HEK293 (cell line): ENCODE measurements around the gene LTBP1.

Experiments used
- CTCF ChIA-PET: fragments of 350-600 bp; formaldehyde crosslinking; extraction: SDS; loops from one replicate; lab custom pipeline; 2021; ENCODE audit warnings: antibody characterized with exemption; lab: Yijun Ruan, JAX
- POLR2A ChIA-PET: fragments of 300-600 bp; formaldehyde crosslinking; extraction: SDS; loops from one replicate; lab custom pipeline; 2020; ENCODE audit warnings: antibody characterized with exemption, inconsistent platforms; lab: Yijun Ruan, JAX
- H3K27ac ChIP-seq: fragments of 200-500 bp; sonication (Bioruptor generic); 2 replicates; pipeline ENCODE4 v1.5.1; 2014; ENCODE audit warnings: low read depth, low read length, control low read depth, inconsistent platforms; ENCODE audit errors: extremely low read depth
- H3K36me3 ChIP-seq, 2 experiments: fragments of 200-500 bp in 1 of 2; sonication (Bioruptor generic) in 1 of 2; 1 replicate in 1 of 2; 2 replicates in 1 of 2; pipeline ENCODE4 v1.5.1; 2014 to 2017; ENCODE audit warnings: inconsistent platforms in 2 of 2, low read length in 2 of 2; ENCODE audit not compliant: control insufficient read depth in 2 of 2, insufficient read depth in 1 of 2
- H3K4me1 ChIP-seq: fragments of 200-500 bp; sonication (Bioruptor generic); 2 replicates; pipeline ENCODE4 v1.5.1; 2014; ENCODE audit warnings: mild to moderate bottlenecking, low read length, inconsistent platforms; ENCODE audit not compliant: control insufficient read depth, insufficient read depth
- H3K4me3 ChIP-seq: 2 replicates; pipeline ENCODE4 v1.5.1; 2011; ENCODE audit warnings: low read depth, mild to moderate bottlenecking, control low read depth, low read length, moderate library complexity
- H3K9me3 ChIP-seq: fragments of 200-500 bp; sonication (Bioruptor generic); 2 replicates; pipeline ENCODE4 v1.5.1; 2014; ENCODE audit warnings: low read depth, low read length, inconsistent platforms; ENCODE audit not compliant: control insufficient read depth, insufficient read depth
- AEBP2 ChIP-seq: fragments of 450-650 bp; formaldehyde crosslinking; IDR thresholded peaks from 2 replicates; pipeline ENCODE4 v1.5.1; 2016; ENCODE audit warnings: missing biosample characterization, missing genetic modification characterization, borderline replicate concordance
- BCL11B ChIP-seq: fragments of 450-650 bp; formaldehyde crosslinking; IDR thresholded peaks from 2 replicates; pipeline ENCODE4 v1.5.1; 2016; ENCODE audit warnings: low read depth, missing biosample characterization, missing genetic modification characterization
- FEZF1 ChIP-seq: fragments of 450-650 bp; formaldehyde crosslinking; IDR thresholded peaks from 2 replicates; pipeline ENCODE4 v1.5.1; 2016; ENCODE audit warnings: missing biosample characterization, missing genetic modification characterization
- GLIS2 ChIP-seq: fragments of 450-650 bp; formaldehyde crosslinking; IDR thresholded peaks from 2 replicates; pipeline ENCODE4 v1.5.1; 2016; ENCODE audit warnings: missing biosample characterization, missing genetic modification characterization
- IKZF3 ChIP-seq: fragments of 450-650 bp; IDR thresholded peaks from 2 replicates; pipeline ENCODE4 v1.5.0; 2018; ENCODE audit warnings: missing biosample characterization, mild to moderate bottlenecking, missing genetic modification characterization, moderate library complexity
- KLF17 ChIP-seq: fragments of 450-650 bp; formaldehyde crosslinking; IDR thresholded peaks from 2 replicates; pipeline ENCODE4 v1.5.1; 2016; ENCODE audit warnings: missing biosample characterization, missing genetic modification characterization
- MYNN ChIP-seq: fragments of 450-650 bp; formaldehyde crosslinking; IDR thresholded peaks from 2 replicates; pipeline ENCODE4 v1.5.1; 2016; ENCODE audit warnings: missing biosample characterization, missing genetic modification characterization, borderline replicate concordance
- PRDM1 ChIP-seq: fragments of 450-650 bp; formaldehyde crosslinking; IDR thresholded peaks from 2 replicates; pipeline ENCODE4; 2016; ENCODE audit warnings: missing biosample characterization, missing genetic modification characterization
- PRDM6 ChIP-seq: fragments of 450-650 bp; formaldehyde crosslinking; IDR thresholded peaks from 2 replicates; pipeline ENCODE4 v1.5.1; 2017; ENCODE audit warnings: missing biosample characterization, missing genetic modification characterization
- SP2 ChIP-seq: fragments of 450-650 bp; formaldehyde crosslinking; IDR thresholded peaks from 2 replicates; pipeline ENCODE4 v1.5.1; 2016; ENCODE audit warnings: missing biosample characterization, missing genetic modification characterization
- ZBTB17 ChIP-seq: fragments of 450-650 bp; formaldehyde crosslinking; IDR thresholded peaks from 2 replicates; pipeline ENCODE4 v1.5.1; 2016; ENCODE audit warnings: missing biosample characterization, missing genetic modification characterization
- ZBTB21 ChIP-seq: fragments of 450-650 bp; formaldehyde crosslinking; IDR thresholded peaks from 2 replicates; pipeline ENCODE4 v1.5.1; 2017; ENCODE audit warnings: missing biosample characterization, missing genetic modification characterization
- ZBTB8A ChIP-seq: fragments of 450-650 bp; formaldehyde crosslinking; IDR thresholded peaks from 2 replicates; pipeline ENCODE4 v1.5.1; 2016; ENCODE audit warnings: missing biosample characterization, missing genetic modification characterization
- ZNF174 ChIP-seq: fragments of 450-650 bp; formaldehyde crosslinking; IDR thresholded peaks from 2 replicates; pipeline ENCODE4 v1.5.0; 2017; ENCODE audit warnings: missing biosample characterization, mild to moderate bottlenecking, missing genetic modification characterization
- ZNF221 ChIP-seq: fragments of 450-650 bp; formaldehyde crosslinking; IDR thresholded peaks from 2 replicates; pipeline ENCODE4 v1.5.1; 2017; ENCODE audit warnings: missing biosample characterization, missing genetic modification characterization, borderline replicate concordance
- ZNF394 ChIP-seq: fragments of 450-650 bp; formaldehyde crosslinking; IDR thresholded peaks from 2 replicates; pipeline ENCODE4 v1.5.1; 2016; ENCODE audit warnings: missing biosample characterization, missing genetic modification characterization, mild to moderate bottlenecking, moderate library complexity, borderline replicate concordance
- ZNF560 ChIP-seq: fragments of 450-650 bp; formaldehyde crosslinking; IDR thresholded peaks from 2 replicates; pipeline ENCODE4 v1.5.1; 2017; ENCODE audit warnings: missing biosample characterization, missing genetic modification characterization, borderline replicate concordance
- ZNF610 ChIP-seq: fragments of 450-650 bp; formaldehyde crosslinking; IDR thresholded peaks from 2 replicates; pipeline ENCODE4 v1.5.1; 2016; ENCODE audit warnings: missing biosample characterization, missing genetic modification characterization, borderline replicate concordance
- ZNF621 ChIP-seq: fragments of 450-650 bp; formaldehyde crosslinking; IDR thresholded peaks from 2 replicates; pipeline ENCODE4 v1.5.1; 2017; ENCODE audit warnings: missing biosample characterization, missing genetic modification characterization
- ZNF629 ChIP-seq: fragments of 450-650 bp; formaldehyde crosslinking; IDR thresholded peaks from 2 replicates; pipeline ENCODE4 v1.5.1; 2017; ENCODE audit warnings: missing biosample characterization, missing genetic modification characterization
- ZNF785 ChIP-seq: fragments of 450-650 bp; formaldehyde crosslinking; IDR thresholded peaks from 2 replicates; pipeline ENCODE4 v1.5.1; 2016; ENCODE audit warnings: missing biosample characterization, missing genetic modification characterization
- ZNF791 ChIP-seq: fragments of 450-650 bp; formaldehyde crosslinking; IDR thresholded peaks from 2 replicates; pipeline ENCODE4 v1.5.1; 2016; ENCODE audit warnings: missing biosample characterization, missing genetic modification characterization
- ZNF792 ChIP-seq: fragments of 450-650 bp; formaldehyde crosslinking; IDR thresholded peaks from 2 replicates; pipeline ENCODE4 v1.5.1; 2016; ENCODE audit warnings: missing biosample characterization, missing genetic modification characterization
- ZSCAN23 ChIP-seq: fragments of 450-650 bp; formaldehyde crosslinking; IDR thresholded peaks from 2 replicates; pipeline ENCODE4 v1.5.1; 2016; ENCODE audit warnings: missing biosample characterization, missing genetic modification characterization
- TF ChIP-seq, protein P1 (sequence below): fragments of 450-650 bp; formaldehyde crosslinking; IDR thresholded peaks from 2 replicates; pipeline ENCODE4 v1.5.1; 2016; ENCODE audit warnings: missing biosample characterization, missing genetic modification characterization
- TF ChIP-seq, protein P2 (sequence below): fragments of 450-650 bp; formaldehyde crosslinking; IDR thresholded peaks from 2 replicates; pipeline ENCODE4 v1.5.1; 2016; ENCODE audit warnings: missing biosample characterization, missing genetic modification characterization
- TF ChIP-seq, protein P3 (sequence below): fragments of 450-650 bp; formaldehyde crosslinking; IDR thresholded peaks from 2 replicates; pipeline ENCODE4 v1.5.1; 2016; ENCODE audit warnings: missing biosample characterization, missing genetic modification characterization
- TF ChIP-seq, protein P4 (sequence below): fragments of 450-650 bp; formaldehyde crosslinking; IDR thresholded peaks from 2 replicates; pipeline ENCODE4 v1.5.1; 2016; ENCODE audit warnings: missing biosample characterization, missing genetic modification characterization, low read depth

Gene LTBP1

GRCh38 chr2:33411765-33412164 lies 465.0 kb downstream of the LTBP1 start:
- H3K9me3 ChIP-seq = no peaks in the 10 kb centered on the region
- CTCF ChIA-PET = interaction anchor here (0.6 to 1.5 kb wide), 4 partner anchors 9 to 355 kb away, joined by 3 to 5 read pairs (median 4); no protein-coding TSS in a partner anchor
- TF ChIP-seq IKZF3 (0 out of 2 replicates have a peak, but pooled peaks have one; percentile 12), KLF17 (tag by site-specific recombination) (no peak), MYNN (no peak), ZBTB8A (tag by site-specific recombination) (no peak), PRDM6 (tag by site-specific recombination) (no peak), ZBTB17 (tag by site-specific recombination) (peak; percentile 87), AEBP2 (tag by site-specific recombination) (no peak), ZNF610 (tag by site-specific recombination) (no peak), ZNF174 (no peak), ZBTB21 (tag by site-specific recombination) (peak; percentile 75; the same call in 1 of the 2 replicates), ZNF221 (no peak), ZSCAN23 (no peak), SP2 (tag by site-specific recombination) (no peak), ZNF785 (tag by site-specific recombination) (no peak), GLIS2 (tag by site-specific recombination) (no peak), BCL11B (tag by site-specific recombination) (no peak), PRDM1 (tag by site-specific recombination) (no peak), ZNF560 (tag by site-specific recombination) (no peak), ZNF394 (tag by site-specific recombination) (no peak), ZNF791 (no peak), ZNF621 (tag by site-specific recombination) (no peak), ZNF792 (tag by site-specific recombination) (no peak), ZNF629 (peak; percentile 83), FEZF1 (tag by site-specific recombination) (no peak)
- TF ChIP-seq, protein P1, sequence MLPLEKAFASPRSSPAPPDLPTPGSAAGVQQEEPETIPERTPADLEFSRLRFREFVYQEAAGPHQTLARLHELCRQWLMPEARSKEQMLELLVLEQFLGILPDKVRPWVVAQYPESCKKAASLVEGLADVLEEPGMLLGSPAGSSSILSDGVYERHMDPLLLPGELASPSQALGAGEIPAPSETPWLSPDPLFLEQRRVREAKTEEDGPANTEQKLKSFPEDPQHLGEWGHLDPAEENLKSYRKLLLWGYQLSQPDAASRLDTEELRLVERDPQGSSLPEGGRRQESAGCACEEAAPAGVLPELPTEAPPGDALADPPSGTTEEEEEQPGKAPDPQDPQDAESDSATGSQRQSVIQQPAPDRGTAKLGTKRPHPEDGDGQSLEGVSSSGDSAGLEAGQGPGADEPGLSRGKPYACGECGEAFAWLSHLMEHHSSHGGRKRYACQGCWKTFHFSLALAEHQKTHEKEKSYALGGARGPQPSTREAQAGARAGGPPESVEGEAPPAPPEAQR (tag by site-specific recombination) = no peak
- TF ChIP-seq, protein P2, sequence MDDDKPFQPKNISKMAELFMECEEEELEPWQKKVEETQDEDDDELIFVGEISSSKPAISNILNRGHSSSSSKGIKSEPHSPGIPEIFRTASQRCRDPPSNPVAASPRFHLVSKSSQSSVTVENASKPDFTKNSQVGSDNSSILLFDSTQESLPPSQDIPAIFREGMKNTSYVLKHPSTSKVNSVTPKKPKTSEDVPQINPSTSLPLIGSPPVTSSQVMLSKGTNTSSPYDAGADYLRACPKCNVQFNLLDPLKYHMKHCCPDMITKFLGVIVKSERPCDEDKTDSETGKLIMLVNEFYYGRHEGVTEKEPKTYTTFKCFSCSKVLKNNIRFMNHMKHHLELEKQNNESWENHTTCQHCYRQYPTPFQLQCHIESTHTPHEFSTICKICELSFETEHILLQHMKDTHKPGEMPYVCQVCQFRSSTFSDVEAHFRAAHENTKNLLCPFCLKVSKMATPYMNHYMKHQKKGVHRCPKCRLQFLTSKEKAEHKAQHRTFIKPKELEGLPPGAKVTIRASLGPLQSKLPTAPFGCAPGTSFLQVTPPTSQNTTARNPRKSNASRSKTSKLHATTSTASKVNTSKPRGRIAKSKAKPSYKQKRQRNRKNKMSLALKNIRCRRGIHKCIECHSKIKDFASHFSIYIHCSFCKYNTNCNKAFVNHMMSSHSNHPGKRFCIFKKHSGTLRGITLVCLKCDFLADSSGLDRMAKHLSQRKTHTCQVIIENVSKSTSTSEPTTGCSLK (tag by site-specific recombination) = no peak
- TF ChIP-seq, protein P3, sequence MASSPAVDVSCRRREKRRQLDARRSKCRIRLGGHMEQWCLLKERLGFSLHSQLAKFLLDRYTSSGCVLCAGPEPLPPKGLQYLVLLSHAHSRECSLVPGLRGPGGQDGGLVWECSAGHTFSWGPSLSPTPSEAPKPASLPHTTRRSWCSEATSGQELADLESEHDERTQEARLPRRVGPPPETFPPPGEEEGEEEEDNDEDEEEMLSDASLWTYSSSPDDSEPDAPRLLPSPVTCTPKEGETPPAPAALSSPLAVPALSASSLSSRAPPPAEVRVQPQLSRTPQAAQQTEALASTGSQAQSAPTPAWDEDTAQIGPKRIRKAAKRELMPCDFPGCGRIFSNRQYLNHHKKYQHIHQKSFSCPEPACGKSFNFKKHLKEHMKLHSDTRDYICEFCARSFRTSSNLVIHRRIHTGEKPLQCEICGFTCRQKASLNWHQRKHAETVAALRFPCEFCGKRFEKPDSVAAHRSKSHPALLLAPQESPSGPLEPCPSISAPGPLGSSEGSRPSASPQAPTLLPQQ (tag by site-specific recombination) = no peak
- TF ChIP-seq, protein P4, sequence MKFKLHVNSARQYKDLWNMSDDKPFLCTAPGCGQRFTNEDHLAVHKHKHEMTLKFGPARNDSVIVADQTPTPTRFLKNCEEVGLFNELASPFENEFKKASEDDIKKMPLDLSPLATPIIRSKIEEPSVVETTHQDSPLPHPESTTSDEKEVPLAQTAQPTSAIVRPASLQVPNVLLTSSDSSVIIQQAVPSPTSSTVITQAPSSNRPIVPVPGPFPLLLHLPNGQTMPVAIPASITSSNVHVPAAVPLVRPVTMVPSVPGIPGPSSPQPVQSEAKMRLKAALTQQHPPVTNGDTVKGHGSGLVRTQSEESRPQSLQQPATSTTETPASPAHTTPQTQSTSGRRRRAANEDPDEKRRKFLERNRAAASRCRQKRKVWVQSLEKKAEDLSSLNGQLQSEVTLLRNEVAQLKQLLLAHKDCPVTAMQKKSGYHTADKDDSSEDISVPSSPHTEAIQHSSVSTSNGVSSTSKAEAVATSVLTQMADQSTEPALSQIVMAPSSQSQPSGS (tag by site-specific recombination) = peak; percentile 95

More at GRCh38 chr2:33411765-33412164, 465.0 kb downstream of the LTBP1 start:
- H3K4me3 ChIP-seq = no peak overlapping the region
- no peaks in the 10 kb centered on the region for H3K36me3 ChIP-seq
- H3K27ac ChIP-seq = no peak overlapping the region
- POLR2A ChIA-PET = no interaction called here
- 0 out of 2 replicates have a peak, but pooled peaks cover 6% of the 10 kb centered on the region for H3K4me1 ChIP-seq
